Measurements from ENCODE around the gene COL23A1.

Gene COL23A1

GRCh38 chr5:178530526-178530925 lies 59.7 kb downstream of the COL23A1 start:
- no peak for DNase-seq

GRCh38 chr5:178529080-178529479 lies 61.1 kb downstream of the COL23A1 start:
- no peak for DNase-seq

- no peak for DNase-seq
Observed at GRCh38 chr5:178527458-178528307, 62.5 kb downstream of the COL23A1 start.

- no peak for DNase-seq
Observed at GRCh38 chr5:178526773-178527457, 63.3 kb downstream of the COL23A1 start.

GRCh38 chr5:178525906-178526732 lies 64.1 kb downstream of the COL23A1 start:
- DNase-seq, result no peak

GRCh38 chr5:178524093-178524882 lies 65.9 kb downstream of the COL23A1 start:
- DNase-seq, result no peak

GRCh38 chr5:178522361-178522760 lies 67.8 kb downstream of the COL23A1 start:
- no peak for DNase-seq

- no peak for DNase-seq
Observed at GRCh38 chr5:178520851-178521250, 69.3 kb downstream of the COL23A1 start.

GRCh38 chr5:178519804-178520203 lies 70.4 kb downstream of the COL23A1 start:
- no peak for DNase-seq

GRCh38 chr5:178519155-178519554 lies 71.0 kb downstream of the COL23A1 start:
- DNase-seq, result no peak

- no peak for DNase-seq
Observed at GRCh38 chr5:178516504-178517235, 73.5 kb downstream of the COL23A1 start.

- DNase-seq, result no peak
Observed at GRCh38 chr5:178515776-178516503, 74.3 kb downstream of the COL23A1 start.

GRCh38 chr5:178514851-178515418 lies 75.3 kb downstream of the COL23A1 start:
- DNase-seq, result no peak

GRCh38 chr5:178511172-178511571 lies 79.0 kb downstream of the COL23A1 start:
- no peak for DNase-seq

- DNase-seq, result no peak
Observed at GRCh38 chr5:178509491-178510057, 80.6 kb downstream of the COL23A1 start.

- no peak for DNase-seq
Observed at GRCh38 chr5:178507151-178507932, 82.9 kb downstream of the COL23A1 start.

GRCh38 chr5:178505639-178506407 lies 84.4 kb downstream of the COL23A1 start:
- no peak for DNase-seq

- DNase-seq, result no peak
Observed at GRCh38 chr5:178504340-178504960, 85.7 kb downstream of the COL23A1 start.
